GM19023 (cell line): ENCODE results near the gene SIGLEC8.
"Not testable (repeated sequence)": the region's sequence is repeated elsewhere in the genome, so short reads cannot be mapped to it uniquely, and the experiment has no call there.

Experiments used
- ATAC-seq: cut with Tn5 transposase; IDR thresholded peaks from one replicate; pipeline ENCODE4 v1.9.1; 2021; ENCODE audit warnings: mild to moderate bottlenecking, moderate library complexity; ENCODE audit not compliant: unreplicated experiment

Gene SIGLEC8

DNA sequence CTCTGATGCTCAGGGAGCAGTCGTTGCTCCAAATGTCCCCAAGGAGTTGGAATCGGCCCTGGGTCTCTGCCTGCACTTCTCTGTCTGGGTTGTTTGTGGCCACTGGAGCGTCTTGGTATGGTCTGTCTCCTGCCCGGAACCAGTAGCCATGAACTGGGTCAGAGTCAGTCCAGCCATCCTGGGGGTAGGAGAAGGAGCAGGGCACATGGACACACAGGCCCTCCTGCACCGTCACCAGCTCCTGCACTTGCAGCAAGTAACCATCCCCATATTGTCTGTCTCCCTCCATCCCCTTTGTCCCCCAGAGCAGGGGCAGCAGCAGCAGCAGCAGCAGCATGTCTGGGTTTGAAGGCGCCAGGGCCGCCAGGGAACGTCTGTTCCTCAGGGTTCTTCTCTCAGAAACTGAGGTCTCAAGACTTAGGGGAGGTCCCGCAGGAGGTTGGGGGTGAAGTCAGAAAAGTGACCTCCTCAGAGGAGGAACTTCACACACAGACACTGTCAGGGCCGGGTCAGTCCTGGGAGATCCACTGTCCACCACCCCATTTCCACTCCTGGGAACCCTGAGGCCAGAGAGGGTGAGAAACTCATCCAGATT, at the start of gene SIGLEC8:
Gene SIGLEC8 (minus strand): TSS at position 404 of the 595 bp plus-strand sequence. CDS start 67 bp downstream, at position 337.
- ATAC-seq = no peak

- no peak for ATAC-seq
Measured at GRCh38 chr19:51507640-51508058, 49.4 kb upstream of the SIGLEC8 start.

DNA sequence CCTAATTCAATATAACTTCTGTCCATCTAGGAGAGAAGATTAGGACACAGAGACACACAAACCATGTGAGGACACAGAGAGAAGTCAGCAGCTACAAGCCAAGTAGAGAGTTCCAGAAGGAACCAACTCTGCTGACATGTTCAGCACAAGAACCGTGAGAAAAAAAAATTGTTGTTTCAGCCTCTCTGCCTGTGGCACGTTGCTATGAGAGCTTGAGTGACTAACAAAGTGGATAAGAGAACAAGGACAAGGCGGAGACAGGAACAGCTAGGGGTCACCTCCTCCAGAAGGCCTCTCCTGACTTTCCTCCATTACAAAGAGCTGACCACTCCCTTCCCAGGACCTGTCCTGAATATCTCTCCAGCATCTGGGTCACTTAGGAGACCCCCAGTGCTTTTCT, 48.9 kb upstream of the SIGLEC8 start:
- no peak for ATAC-seq

DNA sequence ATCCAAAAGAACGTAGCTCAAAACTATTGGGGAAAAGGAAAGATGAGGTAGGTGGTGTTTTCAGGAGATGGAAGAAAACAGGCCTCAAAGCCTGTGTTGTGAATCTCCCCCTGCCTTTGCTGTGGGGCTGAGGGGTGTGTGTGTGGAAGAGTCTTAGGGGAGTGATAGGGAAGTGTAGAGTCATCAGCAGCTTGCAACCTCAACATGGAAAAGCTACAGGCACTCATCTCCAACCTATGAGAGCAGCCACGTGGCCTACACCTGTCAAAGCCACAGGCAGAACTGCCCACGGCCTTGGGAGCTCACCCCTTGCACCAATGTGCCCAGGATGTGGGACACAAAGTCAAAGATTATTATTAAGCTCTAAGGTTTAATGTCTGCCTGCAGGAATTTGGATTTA, 47.6 kb upstream of the SIGLEC8 start:
- no peak for ATAC-seq

DNA sequence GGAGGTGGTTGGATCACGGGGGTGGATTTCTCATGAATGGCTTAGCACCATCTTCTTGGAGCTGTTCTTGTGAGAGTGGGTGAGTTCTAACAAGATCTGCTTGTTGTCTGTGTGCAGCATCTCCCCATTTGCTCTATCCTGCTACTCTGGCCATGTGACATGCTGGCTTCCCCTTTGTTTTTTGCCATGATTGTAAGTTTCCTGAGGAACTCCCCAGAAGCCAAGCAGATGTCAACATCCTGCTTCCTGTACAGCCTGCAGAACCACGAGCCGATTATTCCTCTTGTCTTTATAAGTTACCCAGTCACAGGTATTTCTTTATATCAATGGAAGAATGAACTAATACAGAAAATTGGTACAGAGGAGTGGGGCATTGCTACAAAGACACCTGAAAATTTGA, 45.6 kb upstream of the SIGLEC8 start:
- no peak for ATAC-seq

DNA sequence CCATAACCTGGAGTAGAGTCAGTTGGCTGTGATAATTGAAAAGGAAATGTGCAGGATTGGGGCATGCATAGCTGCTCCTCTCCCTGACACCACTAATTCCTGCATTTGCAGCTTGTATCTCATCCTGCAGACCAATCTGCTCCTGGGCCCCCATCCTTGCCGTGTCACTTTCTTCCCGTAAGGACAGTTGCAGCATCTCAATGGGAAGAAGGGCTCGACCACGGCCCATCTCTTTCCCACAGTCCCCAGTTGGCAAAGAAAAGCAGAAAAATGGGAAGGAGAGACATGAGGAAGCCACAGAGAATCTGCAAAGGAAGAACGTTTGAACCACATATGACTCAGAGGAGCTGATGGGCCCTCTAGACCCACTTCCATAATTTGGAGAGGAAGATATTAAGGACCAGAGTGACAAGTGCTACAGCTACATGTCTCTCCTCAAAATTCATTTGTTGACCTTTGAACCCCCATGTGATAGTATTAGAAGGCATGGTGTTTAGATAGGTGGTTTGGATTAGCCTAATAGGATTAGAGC, 45.1 kb upstream of the SIGLEC8 start:
- ATAC-seq = no peak

DNA sequence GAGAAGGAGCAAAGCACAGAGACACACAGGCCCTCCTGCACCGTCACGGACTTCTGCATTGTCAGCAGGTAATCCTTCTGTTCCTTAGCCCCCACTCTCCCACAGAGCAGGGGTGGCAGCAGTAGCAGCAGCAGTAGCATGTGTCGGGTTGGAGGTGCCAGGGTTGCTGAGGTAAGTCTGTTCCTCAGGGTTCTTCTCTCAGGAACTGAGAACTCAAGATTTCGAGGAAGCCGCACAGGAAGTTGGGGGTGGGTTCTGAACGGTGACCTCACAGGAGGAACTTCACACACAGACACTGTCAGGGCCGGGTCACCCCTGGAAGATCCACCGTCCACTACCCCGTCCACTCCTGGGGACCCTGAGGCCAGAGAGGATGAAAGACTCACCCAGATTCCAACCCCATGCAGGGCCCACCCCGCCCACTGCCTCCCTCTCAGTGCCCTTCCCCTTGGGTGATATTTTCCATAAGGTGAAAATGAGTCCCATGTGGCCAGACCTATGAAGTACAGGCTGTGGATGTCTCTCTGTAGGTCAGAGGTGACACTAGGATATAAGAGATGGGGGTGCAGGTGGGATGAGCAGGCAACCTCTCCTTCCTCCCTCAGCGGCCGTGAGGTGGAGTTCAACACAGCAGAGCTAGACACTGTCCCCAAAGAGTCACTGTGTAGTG, 43.5 kb upstream of the SIGLEC8 start, which contains the start of gene SIGLEC12:
Gene SIGLEC12 (minus strand): TSS at position 207 of the 670 bp plus-strand sequence. CDS start 67 bp downstream, at position 140.
- no peak for ATAC-seq

- ATAC-seq = not testable (repeated sequence)
Measured at GRCh38 chr19:51500931-51501330, 42.7 kb upstream of the SIGLEC8 start.

DNA sequence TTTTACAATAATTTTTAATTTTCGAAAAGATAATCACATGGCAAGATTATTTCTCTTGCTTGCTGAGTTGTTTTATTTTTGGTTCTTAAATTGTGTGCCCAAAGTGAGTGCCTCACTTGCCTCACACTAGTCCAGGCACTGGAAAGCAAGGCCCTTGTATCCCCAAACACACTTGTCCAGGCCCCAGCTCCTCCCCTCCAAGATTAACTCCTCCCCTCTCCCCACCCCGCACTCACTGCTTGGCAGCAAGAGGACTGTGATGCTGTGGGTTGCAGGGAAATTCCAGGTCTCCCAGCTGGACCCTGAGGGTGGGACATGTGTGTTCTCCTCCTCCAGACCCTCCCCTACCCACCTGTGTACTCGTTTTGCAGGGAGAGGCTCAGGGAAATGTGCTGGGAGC, 39.4 kb upstream of the SIGLEC8 start:
- ATAC-seq = no peak

GRCh38 chr19:51493776-51494175, 35.5 kb upstream of the SIGLEC8 start:
- ATAC-seq = no peak

DNA sequence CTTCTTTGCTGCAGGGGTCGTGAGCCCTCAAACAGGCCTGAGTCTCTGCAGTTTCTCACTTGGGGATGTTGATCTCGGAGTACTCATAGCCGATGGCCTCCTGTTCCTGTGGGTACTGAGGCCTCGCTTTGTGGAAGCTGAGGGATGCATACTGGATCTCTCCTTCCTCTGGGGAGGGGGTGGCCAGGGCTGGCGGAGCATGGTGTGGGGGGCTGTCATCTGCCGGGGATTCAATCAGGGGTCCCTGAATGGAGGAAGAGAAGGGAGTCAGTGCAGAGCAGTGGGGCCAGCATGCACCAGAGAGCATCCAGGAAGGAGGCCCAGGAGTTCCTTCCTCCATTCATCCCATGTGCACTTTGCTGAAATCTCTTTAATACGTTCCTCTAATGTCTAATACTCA, 33.3 kb upstream of the SIGLEC8 start:
- no peak for ATAC-seq

GRCh38 chr19:51490676-51491075, 32.4 kb upstream of the SIGLEC8 start:
- ATAC-seq = no peak

GRCh38 chr19:51489113-51489512, 30.9 kb upstream of the SIGLEC8 start:
- ATAC-seq = no peak

GRCh38 chr19:51488491-51488890, 30.2 kb upstream of the SIGLEC8 start:
- no peak for ATAC-seq

DNA sequence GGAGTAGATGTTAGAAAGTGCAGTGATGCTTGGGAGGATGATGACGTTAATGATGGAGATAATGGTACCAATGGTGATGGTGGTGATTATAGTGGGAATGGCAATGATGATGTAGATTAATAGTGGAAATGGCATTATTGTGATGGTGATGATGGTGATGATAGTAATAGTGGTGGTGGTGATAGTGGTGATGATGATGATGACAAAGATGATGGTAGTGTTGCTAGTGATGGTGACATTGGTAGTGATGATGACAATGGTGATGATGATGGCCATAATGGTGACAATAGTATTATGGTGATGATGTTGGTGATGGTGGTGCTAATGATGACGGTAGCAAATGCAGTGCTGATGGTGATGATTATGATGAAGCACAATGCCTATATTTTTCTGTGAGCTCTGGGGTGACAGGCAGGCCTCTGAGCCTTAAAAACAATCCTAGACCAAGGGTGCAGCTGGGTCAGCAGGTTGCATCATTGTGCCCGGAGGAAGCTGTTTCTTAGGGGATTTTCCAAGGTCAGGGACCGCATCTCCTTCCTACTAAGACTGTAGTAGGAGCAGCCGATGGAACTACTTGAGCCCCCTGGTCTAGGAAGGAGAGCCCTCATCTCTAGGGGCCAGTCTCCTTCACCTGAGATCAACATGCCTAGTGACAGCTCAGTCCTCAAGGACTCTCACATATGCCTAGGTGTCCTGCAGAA, 27.9 kb upstream of the SIGLEC8 start:
- ATAC-seq = no peak

DNA sequence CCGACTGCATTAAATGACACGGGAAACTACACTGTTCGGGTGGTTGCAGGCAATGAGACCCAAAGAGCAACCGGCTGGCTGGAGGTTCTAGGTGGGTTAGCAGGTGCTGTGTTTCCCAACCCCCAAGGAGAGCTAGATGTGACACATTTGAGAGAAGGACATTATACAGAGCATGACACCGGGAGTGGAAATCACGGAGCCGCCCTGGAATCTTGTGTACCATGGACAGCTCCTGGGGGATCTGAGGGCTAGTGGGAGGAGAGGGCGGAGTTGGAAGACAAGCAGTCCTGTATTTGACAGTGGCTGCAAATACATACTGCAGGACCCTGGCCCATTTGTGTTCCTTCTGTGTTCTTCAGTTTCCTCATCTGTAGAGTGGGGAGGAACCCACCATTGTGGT, 22.3 kb upstream of the SIGLEC8 start:
- no peak for ATAC-seq

GRCh38 chr19:51479531-51480331, 21.5 kb upstream of the SIGLEC8 start:
- ATAC-seq = no peak

DNA sequence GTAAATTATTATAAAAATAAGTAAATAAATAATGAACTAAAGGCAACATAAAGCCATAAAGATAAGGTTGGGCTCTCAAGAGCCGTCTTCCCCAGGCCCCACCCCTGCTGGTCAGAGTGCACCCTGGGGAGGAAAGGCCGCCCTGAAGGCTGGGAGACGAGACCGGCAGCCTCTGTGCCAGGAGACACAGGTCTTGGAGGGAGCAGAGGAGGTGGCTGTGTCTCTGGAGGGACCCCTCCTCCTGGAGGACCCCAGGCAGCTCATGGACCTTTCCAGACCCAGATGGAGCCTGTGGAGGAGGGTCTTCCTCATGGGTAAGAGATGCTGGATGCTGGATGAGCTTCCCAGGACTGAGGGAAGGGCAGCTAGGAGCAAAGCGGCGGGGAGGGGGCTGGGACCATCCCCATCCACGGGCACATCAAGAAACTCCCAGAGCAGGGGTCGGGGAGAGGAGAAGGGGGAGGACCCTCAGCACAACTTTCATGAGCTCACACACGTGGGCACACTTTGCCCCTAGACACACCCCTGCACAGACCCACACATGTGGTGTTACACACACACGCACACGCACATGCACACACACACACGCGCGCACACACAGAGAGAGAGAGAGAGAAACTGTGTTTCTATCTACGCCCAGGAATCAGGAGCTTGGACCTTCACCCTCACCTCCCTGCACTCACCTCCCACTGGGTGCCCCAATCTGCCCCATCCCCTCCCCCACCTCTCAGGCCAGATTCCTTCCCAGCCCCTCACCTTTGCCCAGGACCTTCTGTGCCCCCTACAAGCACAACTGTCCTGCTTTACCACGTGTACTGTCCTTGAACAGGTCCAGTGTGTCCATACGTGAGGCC, 20.4 kb upstream of the SIGLEC8 start, which contains the start of gene CEACAM18:
Gene CEACAM18 (plus strand): TSS at position 159 of the 854 bp plus-strand sequence.
- ATAC-seq = no peak

DNA sequence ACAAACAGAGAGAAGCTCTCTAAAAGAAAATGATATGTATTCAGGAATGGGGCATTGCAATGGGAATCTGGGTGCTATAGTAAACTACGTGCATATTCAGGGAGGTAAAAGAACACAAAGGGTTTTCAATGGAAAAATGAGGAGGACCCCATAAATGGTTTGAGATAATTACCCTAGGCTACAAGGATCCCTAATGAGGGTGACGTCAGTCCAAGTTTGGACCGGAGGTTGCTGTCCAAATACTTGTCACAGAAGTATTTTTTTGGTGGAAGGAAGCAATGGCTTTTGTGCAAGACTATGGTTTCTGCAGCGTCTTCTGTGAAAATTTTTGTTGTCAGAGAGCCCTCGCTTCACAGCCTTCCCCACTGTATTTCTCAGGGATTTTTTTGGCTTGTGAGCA, 19.1 kb upstream of the SIGLEC8 start:
- no peak for ATAC-seq

GRCh38 chr19:51476164-51476563, 17.9 kb upstream of the SIGLEC8 start:
- no peak for ATAC-seq
